SK-N-SH (cell line): Measurements from ENCODE around the gene SKI.

Source experiments
- CHD2 ChIP-seq: fragments of 150-350 bp; IDR thresholded peaks from 2 replicates; pipeline ENCODE4 v1.6.1; 2018; ENCODE audit warnings: low read length; ENCODE audit not compliant: partially characterized antibody
- CTCF ChIP-seq: fragments of 200-600 bp; sonication (generic); IDR thresholded peaks from 2 replicates; pipeline ENCODE4 v1.6.1; 2017; ENCODE audit warnings: antibody characterized with exemption, mild to moderate bottlenecking, moderate library complexity
- MXI1 ChIP-seq: IDR thresholded peaks from 2 replicates; pipeline ENCODE4 v1.6.1; 2012; ENCODE audit warnings: mild to moderate bottlenecking, low read depth, low read length, improper control_type of control experiment
- NRF1 ChIP-seq: IDR thresholded peaks from 2 replicates; pipeline ENCODE4 v1.6.1; 2012; ENCODE audit warnings: low read depth, mild to moderate bottlenecking, low read length
- POLR2AphosphoS5 ChIP-seq: IDR thresholded peaks from 2 replicates; pipeline ENCODE4 v1.6.1; 2012; ENCODE audit warnings: low read depth, low read length
- RXRA ChIP-seq: IDR thresholded peaks from 2 replicates; pipeline ENCODE4 v1.4.0; 2012; ENCODE audit warnings: low read depth, mild to moderate bottlenecking, borderline replicate concordance
- SIN3A ChIP-seq: IDR thresholded peaks from 2 replicates; pipeline ENCODE4 v1.6.1; 2012; ENCODE audit warnings: low read depth, mild to moderate bottlenecking, low read length, moderate library complexity, borderline replicate concordance
- TAF1 ChIP-seq: IDR thresholded peaks from 2 replicates; pipeline ENCODE4 v1.6.1; 2012; ENCODE audit warnings: low read depth, mild to moderate bottlenecking, low read length, moderate library complexity, borderline replicate concordance
- YY1 ChIP-seq: IDR thresholded peaks from 2 replicates; pipeline ENCODE4 v1.4.0; 2012; ENCODE audit warnings: low read depth, mild to moderate bottlenecking
- TF ChIP-seq, protein P1 (sequence below): fragments of 150-350 bp; IDR thresholded peaks from 2 replicates; pipeline ENCODE4 v1.6.1; 2016; ENCODE audit warnings: mild to moderate bottlenecking, low read depth, low read length
- TF ChIP-seq, protein P2 (sequence below): fragments of 150-350 bp; IDR thresholded peaks from 2 replicates; pipeline ENCODE4 v1.6.1; 2017; ENCODE audit warnings: antibody characterized with exemption, low read length, low read depth, borderline replicate concordance

DNA sequence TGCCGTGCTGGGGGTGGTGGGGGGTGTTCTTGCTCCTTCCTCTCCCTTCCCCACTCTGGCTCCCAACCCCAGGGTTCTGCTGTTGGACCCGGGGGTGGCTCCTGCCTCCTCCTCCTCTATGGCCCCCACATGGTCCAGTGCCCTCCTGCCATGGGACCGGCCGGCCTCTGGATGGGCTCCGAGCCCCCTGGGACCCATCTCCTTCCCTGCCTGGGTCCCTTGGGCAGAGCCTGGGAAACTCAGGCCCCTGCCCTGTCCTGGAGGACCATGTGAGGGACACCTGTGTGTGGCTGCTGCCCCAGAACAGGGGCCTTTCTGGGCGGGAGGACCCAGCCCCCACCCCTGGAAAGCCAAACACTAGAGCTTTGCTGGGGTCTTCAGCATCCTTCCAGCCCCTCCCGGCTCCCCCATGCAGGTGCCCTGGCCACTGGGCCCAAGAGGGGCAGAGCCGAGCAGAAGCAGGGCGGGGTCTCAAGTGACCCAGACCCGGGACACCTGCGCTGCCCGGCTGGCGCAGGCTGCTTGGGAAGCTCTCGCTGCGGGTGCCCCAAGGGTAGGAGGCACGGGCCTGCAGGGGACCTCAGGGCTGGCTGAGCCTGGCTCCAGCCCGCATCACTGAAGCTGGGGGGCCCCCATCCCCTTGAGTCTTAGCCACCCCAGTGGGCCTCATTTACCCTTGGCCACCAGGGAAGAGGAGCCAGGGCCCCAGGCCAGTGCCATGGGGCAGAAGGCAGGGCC, 31.0 kb upstream of the SKI start:
- TF ChIP-seq, protein P1, sequence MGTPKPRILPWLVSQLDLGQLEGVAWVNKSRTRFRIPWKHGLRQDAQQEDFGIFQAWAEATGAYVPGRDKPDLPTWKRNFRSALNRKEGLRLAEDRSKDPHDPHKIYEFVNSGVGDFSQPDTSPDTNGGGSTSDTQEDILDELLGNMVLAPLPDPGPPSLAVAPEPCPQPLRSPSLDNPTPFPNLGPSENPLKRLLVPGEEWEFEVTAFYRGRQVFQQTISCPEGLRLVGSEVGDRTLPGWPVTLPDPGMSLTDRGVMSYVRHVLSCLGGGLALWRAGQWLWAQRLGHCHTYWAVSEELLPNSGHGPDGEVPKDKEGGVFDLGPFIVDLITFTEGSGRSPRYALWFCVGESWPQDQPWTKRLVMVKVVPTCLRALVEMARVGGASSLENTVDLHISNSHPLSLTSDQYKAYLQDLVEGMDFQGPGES, result no peak
- TF ChIP-seq YY1 (no peak), TAF1 (no peak), SIN3A (no peak), NRF1 (no peak), POLR2AphosphoS5 (no peak), CTCF (no peak), MXI1 (no peak), RXRA (no peak), CHD2 (no peak)
- TF ChIP-seq, protein P2, sequence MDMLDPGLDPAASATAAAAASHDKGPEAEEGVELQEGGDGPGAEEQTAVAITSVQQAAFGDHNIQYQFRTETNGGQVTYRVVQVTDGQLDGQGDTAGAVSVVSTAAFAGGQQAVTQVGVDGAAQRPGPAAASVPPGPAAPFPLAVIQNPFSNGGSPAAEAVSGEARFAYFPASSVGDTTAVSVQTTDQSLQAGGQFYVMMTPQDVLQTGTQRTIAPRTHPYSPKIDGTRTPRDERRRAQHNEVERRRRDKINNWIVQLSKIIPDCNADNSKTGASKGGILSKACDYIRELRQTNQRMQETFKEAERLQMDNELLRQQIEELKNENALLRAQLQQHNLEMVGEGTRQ, result no peak
